GM18907 (cell line): Measurements from ENCODE around the gene STARD13.

Source experiments
- ATAC-seq: cut with Tn5 transposase; IDR thresholded peaks from one replicate; pipeline ENCODE4 v1.9.1; 2021; ENCODE audit warnings: mild to moderate bottlenecking, moderate library complexity; ENCODE audit not compliant: unreplicated experiment

The STARD13 gene

DNA sequence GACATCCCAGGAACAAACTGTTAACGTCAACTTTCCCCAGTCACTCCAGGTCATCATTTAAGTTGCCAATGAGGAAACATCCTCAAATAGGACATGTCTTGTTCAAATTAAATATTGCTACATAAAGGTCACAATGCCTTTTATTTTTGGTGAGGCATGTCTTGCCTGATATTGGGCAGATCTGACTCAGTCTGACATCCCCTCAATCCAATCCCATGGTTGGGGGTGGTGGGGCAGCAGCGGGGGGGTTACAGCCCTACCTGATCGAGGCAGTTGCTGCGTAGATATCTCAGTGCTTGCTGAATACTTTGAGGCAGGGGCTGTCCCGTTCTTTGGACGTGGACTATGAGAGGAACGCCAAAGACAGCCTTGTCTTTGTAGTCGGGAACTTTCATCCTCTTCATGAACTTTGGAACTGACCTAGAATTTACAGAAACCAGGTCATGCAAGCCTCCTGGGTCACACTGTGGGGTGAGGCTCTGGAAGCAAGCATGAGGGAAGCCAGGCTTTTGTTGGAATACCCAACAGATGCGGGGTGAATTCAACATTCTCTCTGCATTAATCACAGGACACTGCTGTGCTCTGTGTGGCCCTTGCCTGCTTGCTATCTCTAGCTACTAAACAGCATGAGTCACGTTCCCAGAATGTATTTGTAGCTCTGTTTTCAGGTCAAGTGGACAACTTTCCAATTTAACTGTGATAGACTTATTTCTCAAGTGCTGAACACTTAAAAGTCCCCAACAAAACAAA is 159.6 kb downstream of the STARD13 start:
- ATAC-seq: no peak

DNA sequence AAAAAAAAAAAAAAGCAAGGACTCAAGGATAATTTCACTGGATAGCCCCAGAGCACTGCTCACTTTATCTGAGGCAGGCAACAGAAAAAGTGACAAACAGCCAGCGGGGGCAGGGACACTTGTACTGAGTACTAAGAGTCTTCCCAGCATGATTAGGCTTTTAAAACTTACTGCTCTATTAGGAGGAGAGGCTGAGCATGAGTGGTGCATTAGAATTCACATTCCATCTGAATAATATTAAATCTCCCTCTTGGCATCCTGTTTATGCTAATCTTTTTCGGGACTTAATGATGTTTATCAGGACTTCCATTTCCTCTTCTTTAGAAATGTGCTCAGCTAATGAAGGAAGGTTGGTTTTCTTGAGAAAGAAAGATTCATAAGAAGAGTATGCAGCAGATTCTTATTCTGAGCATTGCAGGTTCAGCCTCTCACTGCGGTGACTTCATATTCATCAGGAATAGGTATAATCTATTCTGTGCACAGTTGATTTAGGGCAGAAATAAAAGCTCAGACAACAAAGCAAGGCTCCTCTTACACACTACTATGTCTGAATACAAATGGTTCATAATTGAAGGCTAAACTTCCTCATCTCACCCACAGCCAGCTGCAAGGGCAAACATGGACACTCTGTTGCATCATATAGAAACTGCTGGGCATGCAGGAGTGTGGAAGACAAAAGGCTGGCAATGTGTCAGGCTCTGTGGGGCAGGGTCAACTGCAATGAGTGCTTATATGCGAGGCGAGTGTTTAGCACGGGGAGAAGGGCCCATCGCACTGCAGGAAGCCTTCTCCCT is 162.3 kb downstream of the STARD13 start:
- ATAC-seq: no peak

GRCh38 chr13:33119856-33120543 is 165.6 kb downstream of the STARD13 start:
- ATAC-seq: no peak

- ATAC-seq: no peak
Observed at GRCh38 chr13:33119022-33119781, 166.4 kb downstream of the STARD13 start.

DNA sequence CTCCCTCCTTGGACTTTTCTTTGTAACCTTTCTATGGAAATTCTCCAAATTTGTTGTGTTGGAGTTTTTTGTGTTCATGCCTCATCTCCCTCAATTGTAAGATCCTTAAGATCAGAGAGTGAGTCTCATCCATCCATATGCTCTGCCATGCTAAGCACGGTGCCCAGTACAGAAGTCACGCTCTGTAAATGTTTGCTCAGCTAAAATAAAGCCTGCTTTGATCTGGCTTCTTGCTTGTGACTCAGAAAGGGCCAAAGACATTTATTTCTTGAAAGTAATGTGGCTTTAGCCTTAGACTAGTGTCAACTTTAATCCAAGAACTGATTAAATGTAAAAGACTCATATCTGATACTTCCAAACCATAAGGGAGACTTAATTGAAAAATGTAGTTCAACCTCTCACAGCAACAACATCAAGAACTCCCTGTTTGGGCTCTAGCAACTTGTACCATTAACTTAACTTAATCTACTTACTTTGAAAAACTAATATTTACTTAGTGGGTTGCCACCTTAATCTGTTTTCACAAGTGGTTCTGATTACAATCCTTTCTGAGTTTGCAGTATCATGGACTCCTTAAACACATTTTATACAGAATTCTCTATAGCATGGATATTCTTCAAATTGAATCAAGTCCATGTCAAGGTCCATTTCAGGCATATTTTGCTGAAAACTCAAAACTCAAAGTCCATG is 169.1 kb downstream of the STARD13 start:
- no peak for ATAC-seq

- ATAC-seq: no peak
Observed at GRCh38 chr13:33115274-33115673, 170.3 kb downstream of the STARD13 start.

DNA sequence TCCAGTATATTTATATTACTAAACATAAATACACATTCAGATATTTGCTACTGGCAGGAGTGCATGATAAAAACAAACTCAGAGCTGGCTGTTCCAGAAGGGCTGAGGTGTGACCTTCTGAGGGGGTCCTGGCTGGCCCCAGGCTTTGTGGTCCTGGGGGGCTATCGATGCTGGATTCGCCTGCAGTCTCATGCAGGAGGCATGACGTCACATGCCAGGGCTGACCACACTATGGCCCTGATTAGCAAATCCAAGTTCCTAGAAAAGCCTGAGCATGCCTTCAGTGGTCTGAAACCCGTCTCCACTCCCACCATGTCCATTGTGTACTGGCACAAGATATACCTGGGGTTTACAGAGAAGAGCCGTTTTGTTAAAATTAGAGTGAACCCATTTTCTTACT is 171.4 kb downstream of the STARD13 start:
- ATAC-seq: no peak

GRCh38 chr13:33112766-33113165 is 172.8 kb downstream of the STARD13 start:
- ATAC-seq: no peak

DNA sequence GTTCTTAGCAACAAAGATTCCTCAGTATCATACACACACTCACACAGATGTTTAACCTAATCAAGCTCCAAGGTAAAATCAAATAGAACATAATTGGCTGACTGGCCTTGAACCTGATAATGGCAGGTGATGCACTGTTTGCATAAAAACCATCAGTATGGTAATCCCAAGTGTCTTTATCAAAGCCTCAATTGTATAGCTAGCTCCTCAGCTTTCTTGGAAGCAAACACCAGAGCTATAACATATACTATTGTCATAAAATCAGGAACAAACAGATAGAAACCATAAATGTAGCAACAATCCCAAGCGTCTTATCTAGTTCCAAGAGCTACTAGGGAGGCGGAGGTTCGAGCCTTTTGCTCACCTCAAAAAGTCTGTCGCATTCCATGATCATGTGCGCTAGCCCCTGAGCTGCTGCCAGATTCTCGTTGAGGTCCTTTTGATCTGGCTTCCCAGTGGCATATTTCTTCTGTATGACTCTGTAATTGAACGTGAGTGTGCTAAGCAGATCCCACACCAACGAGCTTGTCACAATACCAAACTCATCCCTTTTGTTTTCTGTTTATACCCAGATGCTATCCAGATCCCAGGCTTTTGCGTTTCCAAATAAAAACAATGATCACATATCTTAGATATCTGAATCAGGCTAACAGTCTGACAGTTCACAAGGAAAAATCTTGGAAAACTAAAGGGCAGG is 174.0 kb downstream of the STARD13 start:
- no peak for ATAC-seq

DNA sequence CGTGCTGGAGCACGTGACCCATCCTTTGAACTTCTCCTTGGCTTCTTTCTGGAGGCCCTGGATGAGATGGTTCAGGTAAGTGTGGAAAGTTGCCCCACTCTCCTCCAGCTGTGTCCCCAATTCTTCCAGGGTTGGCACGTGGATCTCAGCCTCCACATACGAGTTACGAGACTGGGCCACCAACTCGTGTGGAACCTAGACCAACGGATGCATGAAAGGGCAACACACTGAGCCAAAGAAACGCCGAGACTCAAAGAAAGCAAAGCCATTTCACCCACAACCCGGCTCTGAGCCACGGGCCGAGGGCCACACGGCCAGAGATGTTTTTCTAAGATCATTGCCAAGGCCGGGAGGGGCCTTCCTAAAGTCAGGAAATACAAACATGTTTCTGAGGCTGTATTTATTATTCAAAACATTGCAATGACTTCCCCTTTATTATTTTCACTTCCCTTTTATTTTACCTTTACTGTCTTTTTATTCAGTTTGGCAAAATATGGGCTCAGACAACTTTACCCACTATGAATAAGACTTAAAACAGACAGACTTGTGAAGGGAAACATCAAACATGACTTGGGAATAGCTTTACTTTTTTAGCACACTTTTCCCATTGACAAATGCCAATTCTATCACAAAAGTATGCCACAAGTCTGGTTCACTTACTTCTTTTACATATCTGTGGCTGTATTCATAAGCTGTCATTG is 174.7 kb downstream of the STARD13 start:
- no peak for ATAC-seq

GRCh38 chr13:33110386-33110712 is 175.2 kb downstream of the STARD13 start:
- no peak for ATAC-seq

- ATAC-seq: no peak
Observed at GRCh38 chr13:33109801-33110200, 175.8 kb downstream of the STARD13 start.

- no peak for ATAC-seq
Observed at GRCh38 chr13:33109271-33109697, 176.3 kb downstream of the STARD13 start.

DNA sequence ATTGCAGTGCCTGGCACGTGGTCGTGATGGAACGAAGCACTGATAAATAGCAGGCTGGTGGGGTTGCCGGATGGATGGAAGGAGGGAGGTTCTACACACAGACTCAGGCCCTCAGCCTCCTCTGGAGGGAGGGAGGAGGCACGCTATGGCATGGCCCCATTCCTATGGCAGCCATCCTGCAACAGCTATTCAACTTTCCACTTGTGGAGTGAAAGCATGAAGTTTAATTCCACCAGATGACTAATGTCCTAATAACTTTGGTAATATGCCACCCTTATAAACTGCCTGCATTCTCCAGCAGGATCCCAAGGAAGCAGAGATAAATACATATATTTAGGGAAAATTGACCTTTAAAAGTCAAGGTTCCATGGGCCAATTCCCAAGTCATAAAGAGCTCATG is 176.9 kb downstream of the STARD13 start:
- ATAC-seq: no peak

- no peak for ATAC-seq
Observed at GRCh38 chr13:33107361-33107760, 178.2 kb downstream of the STARD13 start.

DNA sequence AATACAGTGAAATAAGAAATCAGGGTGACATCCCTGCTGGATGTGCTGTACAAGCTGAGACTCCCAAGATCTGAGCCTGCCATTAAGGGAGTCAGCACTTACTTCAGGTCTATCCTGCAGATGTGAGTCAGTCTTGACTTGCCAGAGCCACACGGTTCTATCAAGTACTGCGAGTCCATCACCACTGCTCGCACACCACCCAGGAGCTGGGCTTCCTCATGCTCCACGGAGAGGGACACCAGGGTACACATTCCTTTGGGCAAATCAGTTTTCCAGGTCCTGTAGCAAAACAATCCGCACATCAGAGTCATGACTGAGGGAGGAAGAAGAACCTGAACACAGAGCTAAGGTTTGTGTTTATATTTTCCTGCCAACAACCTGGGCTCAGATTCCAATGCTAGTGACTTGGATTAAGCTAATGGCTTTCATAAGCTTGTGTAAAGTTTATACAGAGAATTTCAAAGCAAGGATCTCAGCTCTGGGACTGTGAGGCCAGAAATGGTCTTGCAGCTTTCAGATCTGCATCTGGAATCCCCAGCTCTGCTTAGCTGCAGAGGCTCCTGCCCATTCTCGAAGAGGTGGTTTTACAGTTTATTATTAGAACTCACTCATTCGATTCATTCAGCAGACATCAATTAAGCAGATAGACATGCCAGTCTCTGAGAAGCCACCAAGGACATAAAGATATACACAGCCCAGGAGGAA is 178.7 kb downstream of the STARD13 start:
- ATAC-seq: no peak

DNA sequence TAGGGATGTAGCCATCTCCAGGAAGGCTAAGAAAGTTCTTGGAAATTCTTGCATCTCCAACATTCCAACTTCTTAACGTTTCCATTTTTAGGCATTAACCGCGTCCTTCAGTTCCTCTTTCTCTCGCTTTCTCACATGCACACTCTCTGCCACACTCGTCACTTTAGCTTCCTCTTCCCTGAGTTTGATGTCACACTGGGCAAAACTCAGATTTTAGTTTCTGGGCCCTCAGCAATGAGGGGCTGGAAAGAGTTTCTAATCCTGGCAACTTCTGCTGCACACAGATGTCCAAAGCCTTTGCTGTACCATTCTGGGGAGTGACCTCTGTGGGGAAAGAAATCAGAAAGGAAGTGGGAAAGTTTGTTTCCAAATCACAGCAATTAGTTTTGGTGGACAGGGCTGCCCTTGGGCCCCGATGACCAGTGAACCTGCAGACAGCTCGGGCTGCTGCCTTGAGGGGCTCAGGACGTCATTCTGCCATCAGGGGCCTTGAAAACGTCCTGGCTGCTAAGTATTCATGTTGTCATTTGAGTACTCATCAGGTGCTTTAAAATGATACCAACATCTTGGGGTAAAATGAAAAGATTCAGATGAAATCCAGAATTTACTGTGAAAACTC is 180.1 kb downstream of the STARD13 start:
- ATAC-seq: no peak

DNA sequence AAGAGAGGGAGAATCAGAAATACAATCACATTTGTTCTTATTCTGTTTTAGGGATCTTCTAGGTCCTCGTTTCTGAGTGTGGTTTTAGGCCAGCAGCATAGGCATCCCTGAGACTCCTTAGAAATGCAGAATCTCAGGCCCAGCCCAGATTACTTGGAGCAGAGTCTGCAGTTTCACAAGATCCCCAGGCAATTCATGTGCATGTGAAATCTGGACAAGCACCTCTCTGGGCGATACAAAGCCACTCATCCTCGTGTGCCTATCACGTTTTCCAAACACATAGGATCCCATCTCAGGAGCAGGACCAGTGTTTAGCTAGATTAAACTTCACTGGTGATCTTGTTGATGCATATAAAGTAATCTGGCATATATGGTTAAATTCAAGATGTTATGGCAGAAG is 182.1 kb downstream of the STARD13 start:
- ATAC-seq: no peak
